Kidney epithelial cell (primary cell): ENCODE results near the gene PEX19. TPM values are rescaled to one million over a fixed set of nuclear protein-coding genes. Genes with fewer than 3 reads are reported as not detected.

Experiments
- DNase-seq: peaks from one replicate; pipeline ENCODE4 v3.0.0-alpha.2; 2010; ENCODE audit warnings: low read depth
- H3K27me3 ChIP-seq: 2 replicates; pipeline ENCODE4 v1.6.0; 2011; ENCODE audit warnings: low read length; ENCODE audit not compliant: control insufficient read depth, insufficient read depth
- H3K36me3 ChIP-seq: 2 replicates; pipeline ENCODE4 v1.5.1; 2011; ENCODE audit warnings: low read length; ENCODE audit not compliant: control insufficient read depth, insufficient read depth
- H3K4me3 ChIP-seq: 2 replicates; pipeline ENCODE4 v1.5.1; 2011; ENCODE audit warnings: low read depth, mild to moderate bottlenecking, control low read depth, low read length
- CTCF ChIP-seq: IDR thresholded peaks from 2 replicates; pipeline ENCODE4 v1.5.1; 2011; ENCODE audit warnings: mild to moderate bottlenecking, moderate library complexity, low read length, control low read depth, inconsistent platforms; ENCODE audit not compliant: insufficient read depth, poor library complexity, severe bottlenecking
- total RNA-seq: library from RNA; depleted of rRNA; stranded (reverse); fragments of >200 nt; gene quantifications from 2 replicates; pipeline ENCODE4 v1.2.3, GENCODE V29; 2015

PEX19 gene
- total RNA-seq: 43.8 and 45.8 TPM in 2 replicates

- TF ChIP-seq CTCF: no peak
- peak; percentile 71 for DNase-seq
- Histone ChIP-seq H3K36me3 (no peaks in the 10 kb centered on the region), H3K27me3 (no peaks in the 10 kb centered on the region), H3K4me3 (peak within 1 kb of the TSS; percentile 64)
Measured at GRCh38 chr1:160284782-160285344, at the start of gene PEX19. TSS of gene PEX19 (minus strand) at chr1:160285133. CDS start at chr1:160285124, 9 bp downstream.

- TF ChIP-seq CTCF: no peak
- no peak overlapping the region for H3K4me3 ChIP-seq
- H3K36me3 ChIP-seq: no peaks in the 10 kb centered on the region
- no peaks in the 10 kb centered on the region for H3K27me3 ChIP-seq
- DNase-seq: no peak
Measured at GRCh38 chr1:160332516-160332915, 47.6 kb upstream of the PEX19 start.

DNA sequence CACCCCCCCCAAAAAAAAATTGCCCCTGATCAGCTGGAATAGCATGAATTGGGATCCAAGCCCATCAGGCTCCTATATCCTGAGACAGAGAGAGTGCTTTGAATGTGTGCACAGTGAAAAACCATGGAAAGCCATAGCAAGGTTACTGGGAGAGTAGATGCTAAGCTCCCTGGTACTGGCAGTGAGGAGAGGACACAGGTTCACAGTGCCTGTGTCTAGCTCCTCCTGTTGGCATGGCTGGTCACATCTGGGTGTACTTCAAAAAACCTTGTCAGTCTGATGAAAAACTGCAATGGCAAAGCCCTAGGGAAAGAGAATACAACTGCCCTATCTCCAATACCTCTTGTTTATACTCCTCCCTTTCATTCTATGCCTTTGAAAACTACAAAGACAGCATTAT lies 45.2 kb upstream of the PEX19 start:
- no peak for TF ChIP-seq CTCF
- Histone ChIP-seq H3K36me3 (peaks cover 2% of the 10 kb centered on the region), H3K4me3 (no peak overlapping the region), H3K27me3 (no peaks in the 10 kb centered on the region)
- DNase-seq: no peak

DNA sequence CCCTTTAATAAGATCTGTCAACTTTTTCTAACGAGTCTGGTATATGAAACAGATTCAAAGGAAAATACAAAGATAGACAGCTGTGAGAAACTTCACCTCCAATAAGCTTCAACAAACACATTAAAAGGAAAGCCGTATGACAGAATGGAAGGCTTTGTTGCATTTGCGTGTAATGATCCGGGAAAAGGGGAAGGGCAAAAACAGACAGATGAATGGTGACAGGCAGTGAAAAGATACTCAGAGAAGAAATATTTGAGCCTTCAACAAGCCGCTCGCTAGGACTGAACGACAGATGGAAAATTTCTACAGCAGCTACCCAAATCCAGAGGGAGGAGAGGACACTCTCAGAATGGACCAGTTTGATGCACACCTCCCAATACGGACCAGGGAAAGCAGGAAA lies 43.3 kb upstream of the PEX19 start:
- H3K4me3 ChIP-seq: no peak overlapping the region
- no peak for TF ChIP-seq CTCF
- H3K36me3 ChIP-seq: peaks cover 2% of the 10 kb centered on the region
- H3K27me3 ChIP-seq: no peaks in the 10 kb centered on the region
- no peak for DNase-seq

- no peak for TF ChIP-seq CTCF
- no peak for DNase-seq
- H3K27me3 ChIP-seq: no peaks in the 10 kb centered on the region
- H3K4me3 ChIP-seq: no peak overlapping the region
- H3K36me3 ChIP-seq: peaks cover 2% of the 10 kb centered on the region
Measured at GRCh38 chr1:160326418-160326817, 41.5 kb upstream of the PEX19 start.

DNA sequence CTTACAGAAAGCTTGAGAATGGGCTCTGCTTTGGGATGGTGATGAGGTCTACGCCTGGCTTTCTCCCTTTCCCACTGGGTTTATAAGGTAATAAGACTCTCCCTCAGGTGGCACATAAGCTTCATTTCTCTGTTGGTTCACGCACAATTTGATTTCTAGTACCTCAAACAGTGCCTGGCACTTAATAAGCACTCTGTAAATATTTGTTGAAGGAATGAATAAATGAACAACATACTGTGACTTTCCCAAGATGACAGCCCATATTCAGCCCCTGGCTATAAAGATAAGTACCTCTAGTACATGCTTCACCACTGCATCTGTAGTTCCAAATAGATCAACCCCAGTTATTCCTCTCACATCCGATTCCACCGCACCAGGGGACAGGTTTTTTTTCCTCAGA lies 40.3 kb upstream of the PEX19 start:
- H3K36me3 ChIP-seq: peaks cover 2% of the 10 kb centered on the region
- no peak overlapping the region for H3K4me3 ChIP-seq
- TF ChIP-seq CTCF: no peak
- no peak for DNase-seq
- no peaks in the 10 kb centered on the region for H3K27me3 ChIP-seq
